Peyer's patch (tissue), 4 donors: ENCODE measurements around the gene STK39.

Experiments used
- POLR2A ChIP-seq, 2 donors: fragments of 450-650 bp; IDR thresholded peaks; one replicate each; pipeline ENCODE4 v1.5.1; 2017; ENCODE audit warnings: antibody characterized with exemption in 2 of 2, mild to moderate bottlenecking in 2 of 2, moderate library complexity in 2 of 2
- TF ChIP-seq, protein P1 (sequence below), 6 experiments: fragments of 450-650 bp in 4 of 6; fragments of 200-600 bp in 2 of 6; sonication (generic) in 1 of 6; IDR thresholded peaks; one replicate each; pipeline ENCODE4 v1.5.1; 2017 to 2019; ENCODE audit warnings: antibody characterized with exemption in 6 of 6, mild to moderate bottlenecking in 3 of 6, moderate library complexity in 1 of 6

GRCh38 chr2:168033966-168034365 is 213.4 kb downstream of the STK39 start:
- TF ChIP-seq, protein P1, sequence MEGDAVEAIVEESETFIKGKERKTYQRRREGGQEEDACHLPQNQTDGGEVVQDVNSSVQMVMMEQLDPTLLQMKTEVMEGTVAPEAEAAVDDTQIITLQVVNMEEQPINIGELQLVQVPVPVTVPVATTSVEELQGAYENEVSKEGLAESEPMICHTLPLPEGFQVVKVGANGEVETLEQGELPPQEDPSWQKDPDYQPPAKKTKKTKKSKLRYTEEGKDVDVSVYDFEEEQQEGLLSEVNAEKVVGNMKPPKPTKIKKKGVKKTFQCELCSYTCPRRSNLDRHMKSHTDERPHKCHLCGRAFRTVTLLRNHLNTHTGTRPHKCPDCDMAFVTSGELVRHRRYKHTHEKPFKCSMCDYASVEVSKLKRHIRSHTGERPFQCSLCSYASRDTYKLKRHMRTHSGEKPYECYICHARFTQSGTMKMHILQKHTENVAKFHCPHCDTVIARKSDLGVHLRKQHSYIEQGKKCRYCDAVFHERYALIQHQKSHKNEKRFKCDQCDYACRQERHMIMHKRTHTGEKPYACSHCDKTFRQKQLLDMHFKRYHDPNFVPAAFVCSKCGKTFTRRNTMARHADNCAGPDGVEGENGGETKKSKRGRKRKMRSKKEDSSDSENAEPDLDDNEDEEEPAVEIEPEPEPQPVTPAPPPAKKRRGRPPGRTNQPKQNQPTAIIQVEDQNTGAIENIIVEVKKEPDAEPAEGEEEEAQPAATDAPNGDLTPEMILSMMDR (IDR thresholded peaks at IDR 0.05): no peak
- TF ChIP-seq POLR2A (IDR thresholded peaks at IDR 0.05): no peak
